HUDEP-2 (cell line): ENCODE measurements around the gene NUDT14.

Experiments
- DNase-seq, 76 experiments: peaks; one replicate each; lab custom pipeline; 2025; ENCODE audit not compliant: unreplicated experiment in 76 of 76; lab: John Stamatoyannopoulos, UW

Gene NUDT14

DNA sequence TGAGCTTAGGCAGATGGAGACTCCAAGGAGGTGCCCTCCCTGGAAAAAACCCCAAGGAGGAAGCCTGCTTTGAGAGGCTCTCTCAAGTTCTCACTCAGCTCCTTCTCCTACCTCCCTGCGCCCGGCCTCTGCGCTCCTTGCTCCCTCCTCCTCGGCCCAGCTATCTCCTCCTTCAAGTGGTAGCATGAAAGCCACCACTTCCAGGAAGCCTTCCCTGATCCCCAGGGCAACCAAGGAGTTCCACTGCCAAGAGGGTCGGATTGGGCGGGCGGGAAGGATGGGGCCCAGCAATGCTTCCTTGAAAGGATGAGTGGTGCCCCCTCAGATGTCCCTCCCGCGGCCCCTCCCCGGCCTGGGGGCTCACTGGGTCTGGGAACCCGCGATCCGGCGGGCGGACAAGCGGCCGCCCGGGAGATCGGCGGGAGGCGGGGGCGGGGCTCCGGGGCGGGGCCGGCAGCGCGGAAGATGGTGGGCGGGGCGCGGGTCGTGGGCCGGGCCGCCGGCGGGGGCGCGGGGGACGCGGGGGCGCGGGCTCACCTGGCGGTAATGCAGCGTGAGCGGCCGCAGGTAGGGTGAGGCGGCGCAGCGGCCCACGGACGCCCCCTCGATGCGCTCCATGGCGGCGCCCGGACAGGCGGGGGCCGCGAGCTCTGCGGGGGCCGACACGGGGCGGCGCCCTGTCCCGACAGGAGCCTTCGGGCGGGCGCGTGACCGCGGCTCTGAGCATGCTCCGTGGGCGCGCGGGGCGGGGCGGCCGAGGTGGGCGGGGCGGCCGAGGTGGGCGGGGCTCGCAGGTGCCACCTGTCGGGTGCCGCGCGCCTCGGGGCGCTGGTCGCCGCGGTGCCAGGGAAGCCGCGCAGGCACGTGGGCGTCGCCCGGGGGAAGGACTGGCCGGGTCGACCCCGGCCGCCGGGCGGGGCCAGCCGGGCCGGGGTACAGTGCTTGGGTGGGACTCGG, at the start of gene NUDT14:
NUDT14 (minus strand) TSS at position 721 of the 957 bp plus-strand sequence; CDS start at position 618, 103 bp downstream.
- peak in 65 of 76 experiments; percentile 9 to 86 (median 61) for DNase-seq

DNA sequence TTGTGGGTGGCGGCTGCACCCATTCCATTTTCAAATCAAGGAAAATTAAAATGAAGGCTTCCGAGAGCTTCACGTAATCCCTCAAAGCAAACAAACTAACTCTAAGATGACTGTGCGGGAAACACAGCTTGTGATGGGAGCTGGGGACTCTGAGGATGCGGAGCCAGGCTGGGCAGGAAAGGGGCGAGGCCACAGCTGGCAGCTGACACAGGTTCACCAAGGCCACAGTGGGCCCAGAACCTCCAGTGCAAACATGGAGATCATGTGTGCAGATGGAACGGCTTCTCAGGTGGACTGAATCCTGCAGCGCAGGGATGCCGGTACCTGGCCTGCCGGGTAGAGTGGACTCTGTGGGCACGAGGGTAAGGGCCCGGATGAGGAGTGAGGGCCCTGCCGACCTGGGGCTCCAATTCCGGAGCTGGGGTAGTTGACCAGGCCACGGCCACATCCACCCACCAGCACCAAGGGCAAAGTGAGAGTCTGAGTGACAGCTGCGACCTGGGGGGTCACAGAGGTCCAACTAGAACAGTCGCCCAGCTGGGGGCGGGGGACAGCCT, 48.1 kb upstream of the NUDT14 start:
- DNase-seq, result no peak

DNA sequence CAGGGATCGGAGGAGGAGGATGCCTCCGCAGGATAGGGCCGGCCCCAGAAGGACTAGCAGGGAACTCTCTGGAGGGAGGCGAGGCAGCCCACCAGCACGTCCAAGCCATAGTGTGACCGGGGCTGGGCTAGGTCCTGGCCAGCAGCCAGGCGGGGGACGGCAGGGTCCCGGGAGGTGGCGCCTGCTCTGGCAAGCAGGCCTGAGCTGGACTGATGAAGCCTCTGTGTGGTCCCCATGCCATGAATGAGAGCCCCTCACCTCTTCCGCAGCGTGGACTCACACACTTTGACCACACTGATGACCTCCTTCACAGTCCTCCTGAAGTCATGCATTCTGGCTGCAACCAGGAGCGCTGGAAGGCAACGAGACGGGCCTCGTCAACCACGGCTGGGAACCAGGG, 47.5 kb upstream of the NUDT14 start:
- no peak for DNase-seq

DNA sequence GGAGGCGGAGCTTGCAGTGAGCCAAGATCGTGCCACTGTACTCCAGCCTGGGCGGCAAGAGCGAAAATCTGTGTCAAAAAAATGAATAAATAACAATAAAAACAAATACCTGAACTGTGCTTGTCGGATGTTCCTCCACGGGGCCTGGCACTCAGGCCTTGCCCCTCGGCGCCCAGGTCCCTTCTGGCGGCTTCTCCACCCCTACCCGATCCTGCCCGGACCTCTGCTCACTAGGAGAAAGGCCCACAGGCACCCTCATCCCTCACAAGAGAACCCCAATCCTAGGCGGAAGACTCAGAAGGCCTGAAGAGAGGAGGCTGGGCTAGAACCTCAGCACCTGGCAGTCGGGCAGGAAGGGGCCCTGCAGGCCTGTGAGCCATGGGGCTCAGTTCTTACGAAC, 46.2 kb upstream of the NUDT14 start:
- DNase-seq, result no peak

DNA sequence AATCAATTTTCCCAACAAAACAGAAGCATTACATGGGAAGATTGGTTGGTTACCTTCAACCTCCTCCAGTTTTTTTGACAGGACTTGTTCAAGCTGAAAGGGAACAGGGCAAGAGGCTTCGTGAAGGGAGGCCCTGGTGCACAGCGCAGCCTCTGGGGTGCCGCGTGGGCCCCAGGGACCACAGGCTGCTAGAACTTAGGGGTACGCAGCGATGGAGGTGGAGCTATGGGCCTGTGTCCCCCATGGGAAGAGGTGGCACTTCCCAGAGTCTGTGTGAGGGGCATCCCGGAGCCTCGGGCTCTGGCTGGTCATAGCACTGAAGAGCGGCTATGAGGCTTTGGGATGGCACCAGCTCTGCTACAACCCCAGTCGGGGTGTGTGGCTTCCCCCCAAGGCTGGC, 45.1 kb upstream of the NUDT14 start:
- no peak for DNase-seq

DNA sequence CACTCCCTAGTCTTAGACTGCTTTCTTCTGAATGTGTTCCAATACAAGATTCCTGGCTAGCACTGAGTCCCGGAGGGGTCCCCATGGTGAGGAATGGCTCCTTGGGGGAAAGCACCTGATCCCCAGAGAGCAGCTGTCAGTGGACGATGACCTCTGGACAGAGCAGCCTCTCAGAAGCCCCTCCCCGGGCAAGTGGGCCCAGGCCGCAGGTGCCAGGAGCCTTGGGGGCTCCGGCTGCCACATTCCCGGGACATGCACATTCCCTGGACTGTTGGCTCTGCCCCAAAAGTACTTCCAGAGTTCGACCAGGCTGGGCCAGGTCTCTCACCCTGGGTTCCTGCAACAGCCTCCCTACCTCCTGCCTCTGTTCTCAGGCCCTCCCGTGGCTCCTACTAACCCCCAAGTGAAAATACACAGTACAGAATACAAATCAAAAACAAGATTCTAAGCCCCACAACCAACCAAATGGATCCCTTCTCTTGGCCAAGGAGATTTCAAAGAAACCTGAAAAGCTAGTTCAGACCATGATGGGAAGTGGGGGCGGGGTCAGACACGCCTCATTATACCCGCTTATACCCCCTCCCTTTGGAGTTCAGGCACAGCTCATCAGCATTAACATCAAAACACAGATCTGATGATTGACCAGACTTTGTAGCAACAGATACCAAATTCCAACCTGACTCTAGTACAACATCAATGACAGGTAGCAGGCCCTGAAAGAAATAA, 43.9 kb upstream of the NUDT14 start:
- no peak for DNase-seq

DNA sequence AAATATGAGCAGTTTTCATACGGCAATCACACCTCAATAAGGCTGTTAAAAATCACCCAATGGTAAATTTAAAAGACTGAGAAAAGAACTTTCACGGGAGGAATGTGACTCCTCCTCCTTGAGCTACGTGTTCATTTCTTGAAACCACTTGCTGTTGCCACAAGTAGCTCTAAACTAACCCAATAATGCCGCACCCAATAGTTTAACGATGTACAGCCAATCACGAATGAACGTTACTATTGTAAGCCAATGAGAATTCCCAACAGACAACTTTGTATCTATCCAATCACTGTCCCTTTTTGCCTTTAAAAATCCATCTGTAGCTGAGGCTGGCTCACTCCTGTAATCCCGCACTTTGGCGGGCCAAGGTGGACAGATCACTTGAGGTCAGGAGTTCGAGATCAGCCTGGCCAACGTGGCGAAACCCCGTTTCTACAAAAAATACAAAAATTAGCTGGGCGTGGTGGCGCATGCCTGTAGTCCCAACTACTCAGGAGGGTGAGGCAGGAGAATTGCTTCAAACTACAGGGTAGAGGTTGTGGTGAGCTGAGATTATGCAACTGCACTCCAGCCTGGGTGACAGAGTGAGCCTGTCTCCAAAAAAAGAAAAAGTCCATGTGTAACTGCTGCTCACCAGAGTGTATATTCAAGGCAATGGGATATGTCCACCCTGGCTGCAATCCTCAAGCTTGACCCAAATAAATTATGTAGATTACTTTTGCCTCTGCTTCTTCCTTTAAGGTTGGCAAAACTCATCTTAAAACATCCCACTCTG, 42.8 kb upstream of the NUDT14 start:
- no peak for DNase-seq

DNA sequence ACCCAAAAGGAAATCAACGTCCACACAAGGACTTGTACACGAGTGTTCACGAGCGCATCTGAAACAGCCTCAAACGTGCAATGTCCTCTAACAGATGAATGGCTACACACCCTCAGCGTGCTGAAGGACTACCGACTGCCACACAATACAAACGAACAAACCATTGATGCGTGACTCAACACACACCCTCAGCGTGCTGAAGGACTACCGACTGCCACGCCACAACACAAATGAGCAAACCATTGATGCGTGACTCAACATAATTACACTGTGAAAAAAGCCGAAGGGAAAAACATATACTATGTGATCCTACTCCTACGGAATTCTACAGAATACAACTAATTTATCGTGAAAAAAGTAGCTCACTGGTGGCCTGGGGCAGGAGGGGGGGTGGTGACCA, 42.1 kb upstream of the NUDT14 start:
- no peak for DNase-seq

DNA sequence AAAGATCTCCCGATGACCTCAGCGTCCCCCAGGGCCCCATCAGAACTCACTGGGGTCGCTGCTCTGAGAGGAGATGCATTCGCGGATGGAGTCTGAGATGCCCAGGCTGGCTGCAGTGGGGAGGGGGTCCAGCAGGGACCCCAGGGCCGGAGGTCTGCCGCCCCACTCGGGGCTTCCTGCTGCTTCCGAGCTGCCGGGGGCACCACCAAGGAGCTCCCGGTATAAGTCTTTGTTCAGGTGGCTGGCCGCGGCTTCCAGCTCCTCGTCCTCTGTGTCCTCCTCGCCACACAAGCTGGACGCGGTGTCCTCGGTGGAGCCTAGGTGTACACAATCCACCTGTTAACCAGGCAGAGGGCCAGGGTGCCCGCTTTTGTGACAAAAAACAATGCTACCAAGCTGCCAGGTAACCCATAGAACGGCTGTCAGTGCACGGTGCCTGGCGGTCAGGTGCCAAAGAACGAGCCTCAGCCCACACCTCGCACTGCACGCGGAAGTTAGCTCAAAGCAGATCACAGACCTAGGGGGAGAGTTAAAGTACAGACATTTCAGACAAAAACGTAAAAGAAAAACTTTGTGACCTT, 40.6 kb upstream of the NUDT14 start:
- DNase-seq, result no peak

DNA sequence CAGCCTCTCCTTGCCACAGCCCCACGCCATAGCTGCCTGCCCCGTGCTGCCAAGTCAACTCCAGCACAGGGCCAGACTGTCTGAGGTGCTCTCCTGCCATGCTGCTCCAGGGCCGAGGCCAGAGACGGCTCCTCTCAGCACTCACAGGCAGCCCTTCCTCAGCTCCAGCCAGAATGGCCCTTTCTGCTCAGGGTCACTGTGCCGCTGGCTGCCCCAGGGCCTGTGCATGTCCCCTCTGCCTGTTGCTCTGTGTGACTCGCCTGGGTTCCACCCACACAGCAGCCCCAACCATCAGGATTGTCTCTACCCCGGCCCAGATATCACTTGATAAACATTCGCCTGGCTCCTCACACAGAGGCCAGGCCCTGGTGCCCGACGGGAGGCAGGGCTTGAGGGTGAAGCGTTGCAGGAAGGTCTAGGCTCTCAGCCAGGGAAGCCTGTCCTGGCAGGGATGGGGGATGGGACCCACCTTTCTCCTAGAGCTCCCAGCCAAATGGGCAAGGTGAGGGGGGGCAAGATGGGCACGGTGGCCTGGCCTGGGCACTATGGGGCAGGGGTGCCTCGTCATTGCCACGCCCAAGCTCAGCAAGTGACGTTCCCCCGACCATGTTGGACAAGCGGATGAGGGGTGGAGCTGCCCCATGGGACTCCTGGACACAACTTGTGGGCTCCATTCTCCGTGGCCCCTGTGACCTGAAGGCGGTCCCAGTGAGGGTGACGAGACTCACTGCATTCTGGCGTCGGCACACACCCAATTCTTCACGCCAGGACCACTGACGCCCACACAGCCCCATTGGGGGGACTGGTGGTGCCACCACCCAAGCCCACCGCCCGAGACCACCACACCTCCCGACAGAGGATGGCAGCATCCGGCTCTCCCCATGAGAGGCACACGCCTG, 39.8 kb upstream of the NUDT14 start:
- no peak for DNase-seq

DNA sequence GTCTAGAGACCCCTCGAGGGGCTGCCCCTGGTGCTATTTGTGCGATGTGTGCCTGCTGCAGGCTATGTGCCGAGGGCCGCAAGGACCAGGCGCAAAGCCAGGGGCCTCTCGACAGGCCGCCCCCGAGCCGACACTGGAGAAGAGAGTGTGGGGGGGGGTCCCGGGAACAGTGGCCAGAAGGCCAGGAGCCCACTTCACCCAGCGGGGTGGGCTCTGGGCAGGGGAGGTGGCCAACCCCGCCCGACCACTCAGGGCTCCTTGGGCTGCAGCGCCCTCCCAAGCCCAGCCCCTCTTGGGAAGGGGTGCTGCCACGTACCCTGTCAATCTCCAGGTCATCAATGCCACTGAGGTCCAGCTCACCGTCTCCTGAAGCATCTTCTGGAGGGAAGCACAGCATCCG, 38.6 kb upstream of the NUDT14 start:
- no peak for DNase-seq

DNA sequence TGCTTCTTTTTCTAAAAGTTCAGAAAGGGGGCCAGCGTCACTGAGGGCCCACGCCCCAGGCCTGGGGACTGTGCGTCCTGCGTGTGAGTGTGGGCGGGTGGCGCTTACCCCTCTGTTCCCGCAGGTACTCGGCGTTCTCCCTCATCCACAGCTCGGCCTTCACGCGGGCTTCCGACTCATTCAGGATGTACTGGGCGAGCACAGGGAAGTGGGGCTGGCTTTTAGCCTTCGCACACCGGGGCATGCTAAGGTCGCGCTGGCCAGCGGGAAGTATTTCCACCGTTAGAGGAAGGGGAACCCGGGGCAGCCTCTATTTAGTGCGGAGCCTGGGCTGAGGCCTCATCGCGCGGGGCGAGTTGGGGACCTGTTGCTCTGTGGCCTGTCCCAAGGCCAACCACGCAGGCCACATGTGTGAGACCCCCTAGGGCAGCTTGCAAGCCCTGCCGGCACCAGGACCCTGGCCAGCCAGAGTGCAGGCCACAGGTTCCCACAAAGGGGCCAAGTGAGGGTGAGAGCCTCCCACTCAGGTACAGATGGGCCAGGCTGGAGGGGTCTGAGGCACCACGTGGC, 38.0 kb upstream of the NUDT14 start:
- DNase-seq, result no peak

DNA sequence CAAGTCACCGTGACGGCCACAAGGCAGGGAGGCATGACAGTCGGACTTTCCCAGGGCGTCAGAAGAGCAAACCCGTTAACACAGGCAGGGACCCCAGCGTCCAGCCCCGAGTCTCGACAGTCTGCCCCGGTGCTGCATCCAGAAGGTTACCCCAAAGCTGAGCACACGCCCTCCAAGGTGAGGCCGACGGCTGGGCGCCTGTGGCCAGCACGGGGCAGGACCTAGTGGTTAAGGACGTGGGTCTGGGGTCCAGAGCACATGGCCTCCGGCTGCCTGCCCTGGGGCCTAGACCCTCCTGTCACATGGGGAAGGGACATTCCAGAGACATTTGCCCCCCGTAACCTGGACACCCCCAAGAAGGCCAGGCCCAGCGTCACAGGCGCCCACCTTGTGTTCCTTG, 37.5 kb upstream of the NUDT14 start:
- DNase-seq, result no peak

DNA sequence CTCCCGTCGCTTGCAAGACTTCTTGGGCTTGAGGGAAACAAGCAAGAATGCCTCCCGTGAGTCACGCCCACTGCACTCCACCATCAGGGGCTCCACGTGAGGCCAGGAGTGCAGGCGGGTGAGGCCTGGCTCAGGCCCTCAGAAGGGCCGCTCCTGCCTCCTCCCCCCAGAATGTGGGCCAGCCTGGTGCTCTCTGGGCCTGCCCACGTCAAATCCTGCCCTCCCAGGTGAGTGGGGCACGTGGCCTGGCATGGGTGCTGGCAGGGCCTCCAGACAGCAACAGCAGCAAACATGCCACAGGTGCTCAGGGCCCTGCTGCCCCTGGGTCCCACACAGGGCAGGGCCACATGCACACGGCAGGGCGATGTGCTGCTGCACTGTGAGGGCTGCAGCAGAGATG, 36.7 kb upstream of the NUDT14 start:
- no peak for DNase-seq

DNA sequence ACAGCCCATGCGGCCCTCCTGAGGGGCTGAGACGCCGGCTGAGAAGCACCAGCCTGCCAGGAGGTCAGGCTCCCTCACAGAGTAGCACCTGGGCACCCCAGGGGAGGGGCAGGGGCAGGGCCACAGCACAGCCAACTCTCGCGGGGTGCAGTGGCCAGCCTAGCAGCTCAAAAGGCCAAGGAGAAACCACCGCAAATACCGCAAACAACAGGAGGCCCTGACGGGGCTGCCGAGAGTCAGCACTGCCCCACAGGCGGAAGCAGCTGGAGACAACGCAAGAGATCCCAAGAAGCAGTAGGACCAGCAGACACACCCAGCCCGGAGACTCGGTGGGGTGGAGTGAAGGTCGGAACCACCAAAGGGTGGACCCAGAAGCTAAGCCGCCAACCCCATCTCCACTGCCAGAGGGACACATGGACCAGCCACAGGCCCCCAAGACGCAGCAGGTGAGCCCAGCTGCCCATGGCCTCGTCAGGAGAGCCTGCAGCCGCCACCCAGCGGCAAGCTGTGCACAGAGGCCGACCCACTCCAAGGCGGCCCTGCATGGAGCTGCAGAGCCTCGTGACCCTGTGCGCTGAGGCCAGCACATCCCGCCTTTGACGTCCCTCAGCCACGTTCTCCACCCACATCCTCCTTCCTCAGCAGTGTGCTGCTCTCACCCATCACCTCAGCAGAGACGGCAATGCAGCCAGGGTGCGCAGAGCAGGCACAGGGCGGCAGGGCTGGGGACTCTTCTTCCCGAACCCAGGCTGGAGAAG, 35.6 kb upstream of the NUDT14 start:
- DNase-seq, result no peak

DNA sequence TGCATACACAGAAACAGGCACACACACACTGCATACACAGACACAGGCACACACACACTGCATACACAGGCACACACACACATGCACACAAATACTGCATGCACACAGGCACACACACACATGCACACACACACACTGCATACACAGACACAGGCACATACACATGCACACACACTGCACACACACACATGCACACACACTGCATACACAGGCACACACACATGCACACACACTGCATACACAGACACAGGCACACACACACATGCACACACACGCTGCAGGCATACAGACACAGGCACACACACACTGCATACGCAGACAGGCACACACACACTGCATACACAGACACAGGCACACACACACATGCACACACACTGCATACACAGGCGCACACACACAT, 34.5 kb upstream of the NUDT14 start:
- DNase-seq, result no peak

DNA sequence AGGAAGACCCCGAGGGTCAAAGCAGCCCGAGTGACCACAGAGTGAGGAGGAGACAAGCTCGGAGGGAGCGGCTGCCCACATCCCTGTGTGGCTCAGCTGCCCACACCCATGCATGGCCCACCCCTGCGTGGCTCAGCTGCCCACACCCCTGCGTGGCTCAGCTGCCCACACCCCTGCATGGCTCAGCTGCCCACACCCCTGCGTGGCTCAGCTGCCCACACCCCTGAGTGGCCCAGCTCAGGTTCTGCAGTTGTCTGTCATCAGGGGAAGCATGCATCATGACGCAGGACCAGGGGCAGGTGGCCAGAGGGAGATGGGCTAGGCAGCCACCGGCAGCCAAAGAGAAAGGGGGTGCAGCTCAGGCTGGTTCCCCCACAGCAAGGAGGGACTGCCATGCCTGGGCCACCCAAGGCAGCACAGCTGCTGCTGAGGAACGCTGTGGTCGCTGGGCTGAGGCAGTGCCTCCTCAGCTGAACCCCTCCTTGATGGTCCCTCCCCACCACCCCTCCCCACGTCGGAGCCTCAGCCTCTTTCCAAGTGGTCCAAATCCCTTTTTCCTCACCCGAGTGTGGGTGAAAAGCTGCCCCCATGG, 33.3 kb upstream of the NUDT14 start:
- DNase-seq, result no peak

DNA sequence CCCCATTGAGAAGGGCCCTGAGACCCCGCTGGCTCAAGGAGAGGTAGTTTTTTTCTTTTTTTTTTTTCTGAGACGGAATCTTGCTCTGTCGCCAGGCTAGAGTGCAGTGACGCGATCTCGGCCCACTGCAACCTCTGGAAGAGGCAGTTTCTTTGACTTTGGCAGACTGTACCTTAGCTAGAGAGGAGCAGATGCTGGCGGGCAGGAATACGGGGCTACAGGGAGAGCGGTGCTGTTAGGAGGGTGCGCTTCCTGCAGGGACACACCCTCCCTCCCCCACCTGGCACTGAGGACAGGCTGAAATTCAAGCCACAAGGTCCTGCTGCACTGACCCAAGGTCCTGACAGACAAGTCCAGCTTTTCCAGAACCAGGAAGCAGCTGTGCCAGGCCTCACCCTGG, 32.2 kb upstream of the NUDT14 start:
- DNase-seq, result no peak
